ENCODE measurements around the gene KLHL29. TPM values are rescaled to one million over a fixed set of nuclear protein-coding genes. Genes with fewer than 3 reads are reported as not detected.
A peak's percentile ranks its signal among the peaks of the same experiment; 100 is the strongest.

The KLHL29 gene
- total and polyA plus RNA-seq, 2 of the 13 experiments (the other 11 are each of a cell fraction or from before 2014, with no cell fraction given), result 0.01 TPM; not detected in 1

GRCh38 chr2:23668756-23669304, 283.9 kb downstream of the KLHL29 start:
- no peak for FAIRE-seq
- H2AFZ ChIP-seq (ENCODE audit: low read length), result no peak overlapping the region

GRCh38 chr2:23669413-23670244, 284.6 kb downstream of the KLHL29 start:
- FAIRE-seq, result no peak
- Histone ChIP-seq H3K36me3 (replicated peaks in 1 of 2; ENCODE audit: control insufficient read depth in 1 of 2, insufficient read depth in 2 of 2, low read length in 2 of 2) (no peaks in the 10 kb centered on the region), H3K27ac (ENCODE audit: extremely low read length, insufficient read depth, low read length) (no peak overlapping the region), H3K4me3 (replicated peaks in 1 of 3; ENCODE audit: insufficient read depth in 1 of 3, low read depth in 2 of 3, low read length in 3 of 3) (peak overlapping the region in 1 of 3 experiments; percentile 32; a peak in 1 of 6 replicates), H3K9me3 (ENCODE audit: low read length) (no peaks in the 10 kb centered on the region), H3K4me1 (ENCODE audit: insufficient read depth, low read length) (peaks cover 31% of the 10 kb centered on the region), H3K79me2 (ENCODE audit: insufficient read depth, low read length) (no peaks in the 10 kb centered on the region), H3K27me3 (ENCODE audit: control insufficient read depth in 1 of 2, insufficient read depth in 2 of 2, low read length in 2 of 2) (peaks cover 2 to 13% of the 10 kb centered on the region in 2 experiments; a peak in 2 of 5 replicates), H3K9ac (ENCODE audit: insufficient read depth, low read depth, low read length) (no peak overlapping the region), H4K20me1 (ENCODE audit: insufficient read depth, low read length) (no peaks in the 10 kb centered on the region), H2AFZ (ENCODE audit: low read length) (no peak overlapping the region), H3K4me2 (ENCODE audit: low read depth, low read length) (peak overlapping the region; percentile 53)
- CTCF ChIA-PET (ENCODE audit: low intra/inter-chr PET ratio, low total read pairs), result no interaction called here
- WGBS (ENCODE audit: low lambda C conversion rate), result 29% methylated on average over 12 of the region's 22 CpGs
- intact Hi-C loops (cut with micrococcal nuclease; ENCODE audit: unreplicated experiment), result no loop called here
- in situ Hi-C loops (cut with HindIII; ENCODE audit: extremely low pct_ligation_motif_present, low pct_unique_long_range_greater_than_20kb), result no loop called here
- peak; percentile 74 for ATAC-seq
- no TSS peak for BruUV-seq (replicated peaks)
- POLR2A ChIA-PET, result no interaction called here
- peak; percentile 46 for DNase-seq (ENCODE audit: low spot score)
- TF ChIP-seq CEBPB (IDR thresholded peaks at IDR 0.05; ENCODE audit: borderline replicate concordance, low read depth, low read length) (peak; percentile 56; the same call in 1 of the 2 replicates), THAP9 (CRISPR knock-in tag; IDR thresholded peaks at IDR 0.05; ENCODE audit: borderline replicate concordance) (0 out of 2 replicates have a peak, but pooled peaks have one; percentile 17), ZNF33B (CRISPR knock-in tag; IDR thresholded peaks at IDR 0.05) (0 out of 2 replicates have a peak, but pooled peaks have one; percentile 31), ZNF44 (CRISPR knock-in tag; IDR thresholded peaks at IDR 0.05) (peak; percentile 7; the same call in 1 of the 2 replicates), TERF1 (CRISPR knock-in tag; IDR thresholded peaks at IDR 0.05) (0 out of 2 replicates have a peak, but pooled peaks have one; percentile 31)

More at GRCh38 chr2:23668756-23669304, 283.9 kb downstream of the KLHL29 start:
- in situ Hi-C loops (cut with HindIII; ENCODE audit: extremely low pct_ligation_motif_present, low pct_unique_long_range_greater_than_20kb), result no loop called here
- 56% methylated on average over 11 of the region's 12 CpGs for WGBS (ENCODE audit: low lambda C conversion rate)
- H3K36me3 ChIP-seq (replicated peaks in 1 of 2; ENCODE audit: control insufficient read depth in 1 of 2, insufficient read depth in 2 of 2, low read length in 2 of 2), result no peaks in the 10 kb centered on the region
- H3K79me2 ChIP-seq (ENCODE audit: insufficient read depth, low read length), result no peaks in the 10 kb centered on the region
- H3K4me3 ChIP-seq (replicated peaks in 1 of 3; ENCODE audit: insufficient read depth in 1 of 3, low read depth in 2 of 3, low read length in 3 of 3), result no peak overlapping the region
- no peak for TF ChIP-seq HOMEZ (CRISPR knock-in tag; IDR thresholded peaks at IDR 0.05; ENCODE audit: low read depth)
- peak; percentile 20; the same call in 1 of the 2 replicates for TF ChIP-seq MTA1 (CRISPR knock-in tag; IDR thresholded peaks at IDR 0.05; ENCODE audit: borderline replicate concordance)
- ChIA-PET POLR2A (no interaction called here), CTCF (ENCODE audit: low intra/inter-chr PET ratio, low total read pairs) (no interaction called here)
- no peaks in the 10 kb centered on the region for H4K20me1 ChIP-seq (ENCODE audit: insufficient read depth, low read length)
- peaks cover 2 to 13% of the 10 kb centered on the region in 2 experiments; a peak in 2 of 5 replicates for H3K27me3 ChIP-seq (ENCODE audit: control insufficient read depth in 1 of 2, insufficient read depth in 2 of 2, low read length in 2 of 2)
- no peaks in the 10 kb centered on the region for H3K9me3 ChIP-seq (ENCODE audit: low read length)
- no peak overlapping the region for H3K9ac ChIP-seq (ENCODE audit: insufficient read depth, low read depth, low read length)
- no peak overlapping the region for H3K4me2 ChIP-seq (ENCODE audit: low read depth, low read length)
- no peak overlapping the region for H3K27ac ChIP-seq (ENCODE audit: extremely low read length, insufficient read depth, low read length)
- intact Hi-C loops (cut with micrococcal nuclease; ENCODE audit: unreplicated experiment), result no loop called here
- DNase-seq (ENCODE audit: low spot score) (no peak), ATAC-seq (peak; percentile 9; the same call in 2 of the 3 replicates)
- peaks cover 33% of the 10 kb centered on the region for H3K4me1 ChIP-seq (ENCODE audit: insufficient read depth, low read length)
- no TSS peak for BruUV-seq (replicated peaks)

Data from HepG2 (cell line).